Naive thymus-derived CD4-positive, alpha-beta T cell (primary cell): ENCODE data around the gene OAS1. TPM values are rescaled to one million over a fixed set of nuclear protein-coding genes. Genes with fewer than 3 reads are reported as not detected.

ENCODE experiments used
- ATAC-seq: fragments of 150-1000 bp; cut with Tn5 transposase; 2 replicates; pipeline ENCODE4 v1.10.0; 2021; ENCODE audit warnings: mild to moderate bottlenecking, moderate library complexity
- CTCF ChIA-PET: fragments of 350-600 bp; sonication (Branson Sonifier 250); formaldehyde crosslinking; loops from one replicate; lab custom pipeline; 2021; ENCODE audit warnings: antibody characterized with exemption; lab: Charles Lee
- POLR2A ChIA-PET: fragments of 350-600 bp; sonication (Branson Sonifier 250); formaldehyde crosslinking; loops from one replicate; lab custom pipeline; 2021; ENCODE audit warnings: antibody characterized with exemption, inconsistent platforms; lab: Charles Lee
- DNase-seq, 9 donors: peaks; one replicate each; pipeline versions ENCODE4 v3.0.0 to v3.0.0-alpha.2; 2020 to 2022; ENCODE audit warnings: mixed read lengths in 1 of 9
- H3K27ac ChIP-seq: one replicate; pipeline ENCODE4 v1.7.0; 2013; ENCODE audit warnings: mild to moderate bottlenecking, low read depth, low read length, moderate library complexity
- H3K27me3 ChIP-seq, 2 donors: one replicate each; pipeline ENCODE4 v1.7.0; 2013; ENCODE audit warnings: low read length in 2 of 2, mild to moderate bottlenecking in 2 of 2, moderate library complexity in 2 of 2; ENCODE audit not compliant: control insufficient read depth in 2 of 2, insufficient read depth in 2 of 2
- H3K36me3 ChIP-seq, 3 experiments: 1 replicate in 2 of 3; 2 replicates in 1 of 3; pipeline ENCODE4 v1.7.0; 2013; ENCODE audit warnings: low read length in 3 of 3, mild to moderate bottlenecking in 3 of 3, moderate library complexity in 1 of 3; ENCODE audit not compliant: insufficient read depth in 3 of 3, control insufficient read depth in 2 of 3
- H3K4me1 ChIP-seq, 2 donors: one replicate each; pipeline ENCODE4 v1.7.0; 2013; ENCODE audit warnings: low read length in 2 of 2, mild to moderate bottlenecking in 2 of 2, moderate library complexity in 1 of 2; ENCODE audit not compliant: control insufficient read depth in 2 of 2, insufficient read depth in 2 of 2
- H3K4me3 ChIP-seq: 2 replicates; pipeline ENCODE4 v1.7.0; 2013; ENCODE audit warnings: mild to moderate bottlenecking, low read length
- H3K9me3 ChIP-seq, 3 experiments: 1 replicate in 2 of 3; 2 replicates in 1 of 3; pipeline ENCODE4 v1.7.0; 2013; ENCODE audit warnings: low read length in 3 of 3; ENCODE audit not compliant: control insufficient read depth in 2 of 3
- H3K27ac Mint-ChIP-seq, 9 donors: one replicate each; pipeline ENCODE4 v1.8.0; 2020 to 2022; ENCODE audit warnings: mixed read lengths in 9 of 9, mild to moderate bottlenecking in 8 of 9, moderate library complexity in 5 of 9, inconsistent platforms in 2 of 9
- H3K27me3 Mint-ChIP-seq, 5 donors: one replicate each; pipeline ENCODE4 v1.8.0; 2021 to 2022; ENCODE audit warnings: mixed read lengths in 5 of 5, mild to moderate bottlenecking in 1 of 5
- H3K36me3 Mint-ChIP-seq, 5 donors: one replicate each; pipeline ENCODE4 v1.8.0; 2020 to 2022; ENCODE audit warnings: mixed read lengths in 5 of 5, mild to moderate bottlenecking in 3 of 5, inconsistent platforms in 1 of 5
- H3K4me1 Mint-ChIP-seq, 7 donors: one replicate each; pipeline ENCODE4 v1.8.0; 2020 to 2022; ENCODE audit warnings: mixed read lengths in 7 of 7, mild to moderate bottlenecking in 3 of 7, inconsistent platforms in 1 of 7
- H3K4me3 Mint-ChIP-seq, 10 donors: one replicate each; pipeline ENCODE4 v1.8.0; 2020 to 2022; ENCODE audit warnings: mild to moderate bottlenecking in 10 of 10, mixed read lengths in 10 of 10, moderate library complexity in 6 of 10, inconsistent platforms in 2 of 10
- H3K9me3 Mint-ChIP-seq, 11 donors: one replicate each; pipeline ENCODE4 v1.8.0; 2020 to 2022; ENCODE audit warnings: mixed read lengths in 11 of 11, mild to moderate bottlenecking in 4 of 11, inconsistent platforms in 1 of 11, moderate library complexity in 1 of 11
- intact Hi-C, 2 donors: fragments of 100-400 bp; cut with micrococcal nuclease; formaldehyde crosslinking; loops; one replicate each; pipeline ENCODE4 v1.15.1; 2023
- polyA plus RNA-seq, 2 donors: library from polyadenylated mRNA; unstranded; fragments of 300-500 nt; fragmentation: Illumina TruSeq; gene quantifications; one replicate each; pipeline ENCODE4 v1.2.3, GENCODE V29; 2021
- total RNA-seq, 6 experiments: library from RNA in 5 of 6; stranded (reverse) in 5 of 6; gene quantifications; 1 replicate in 5 of 6; 2 replicates in 1 of 6; pipeline ENCODE4 v1.2.3 and lab custom pipeline; 2021 to 2026

OAS1 gene
- total and polyA plus RNA-seq, 7 experiments from 2014 or later, result 5.1 to 169 (median 9.2) TPM

DNA sequence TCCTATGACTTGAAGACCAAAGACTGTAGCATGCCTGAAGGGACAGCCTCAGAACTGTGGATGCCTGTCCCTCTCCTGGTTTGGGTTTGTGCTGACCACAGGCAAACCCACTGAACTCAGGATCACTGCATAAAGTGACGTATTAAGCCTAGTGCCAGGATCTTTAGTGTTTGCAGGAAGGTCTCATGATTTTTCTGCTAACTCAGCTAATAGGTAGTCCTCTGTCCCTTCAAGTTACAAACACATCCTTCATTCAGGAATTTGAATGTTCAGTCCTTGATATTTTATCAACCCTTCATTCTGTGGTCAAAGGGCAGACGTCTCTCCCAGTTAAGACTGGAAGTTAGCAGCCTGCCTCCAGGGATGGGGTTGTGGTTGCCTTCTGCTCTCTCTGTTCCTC is 21.2 kb downstream of the OAS1 start:
- ATAC-seq (no peak), DNase-seq (no peak)
- Histone ChIP-seq H3K4me3 (no peak overlapping the region), H3K4me1 (no peaks in the 10 kb centered on the region), H3K27ac (no peak overlapping the region), H3K36me3 (no peaks in the 10 kb centered on the region), H3K27me3 (no peaks in the 10 kb centered on the region), H3K9me3 (no peaks in the 10 kb centered on the region)
- Mint-ChIP-seq H3K4me1 (peaks cover 0 to 19% (median 0%) of the 10 kb centered on the region in 7 donors), H3K36me3 (peaks cover 0 to 63% (median 14%) of the 10 kb centered on the region in 5 donors), H3K27ac (no peak overlapping the region), H3K27me3 (no peaks in the 10 kb centered on the region), H3K9me3 (peaks cover 0 to 9% (median 3%) of the 10 kb centered on the region in 11 donors), H3K4me3 (no peak overlapping the region)
- ChIA-PET CTCF (interaction anchor here (1.3 kb wide), 1 partner anchor 12 kb away, joined by 3 read pairs; no protein-coding TSS in a partner anchor), POLR2A (no interaction called here)
- intact Hi-C loops, result loop anchor here in 1 of 2 donors (1.0 kb wide), 1 partner anchor 9 kb away; no protein-coding TSS in a partner anchor

- H3K27ac Mint-ChIP-seq, result no peak overlapping the region
- Histone ChIP-seq H3K4me3 (no peak overlapping the region), H3K9me3 (no peaks in the 10 kb centered on the region), H3K4me1 (no peaks in the 10 kb centered on the region), H3K27ac (no peak overlapping the region), H3K27me3 (no peaks in the 10 kb centered on the region), H3K36me3 (no peaks in the 10 kb centered on the region)
- peaks cover 0 to 9% (median 3%) of the 10 kb centered on the region in 11 donors for H3K9me3 Mint-ChIP-seq
- intact Hi-C loops, result loop anchor here in 1 of 2 donors (1.0 kb wide), 1 partner anchor 8 kb away; no protein-coding TSS in a partner anchor
- DNase-seq (no peak), ATAC-seq (no peak)
- H3K4me1 Mint-ChIP-seq, result peaks cover 0 to 13% (median 0%) of the 10 kb centered on the region in 7 donors
- POLR2A ChIA-PET, result no interaction called here
- H3K27me3 Mint-ChIP-seq, result no peaks in the 10 kb centered on the region
- CTCF ChIA-PET, result no interaction called here
- peaks cover 0 to 54% (median 11%) of the 10 kb centered on the region in 5 donors for H3K36me3 Mint-ChIP-seq
- no peak overlapping the region for H3K4me3 Mint-ChIP-seq
These were observed 22.2 kb downstream of the OAS1 start for GRCh38 chr12:112928978-112929377.

- H3K9me3 ChIP-seq, result no peaks in the 10 kb centered on the region
- POLR2A ChIA-PET, result no interaction called here
- intact Hi-C loops, result no loop called here
- no peak overlapping the region for H3K27ac Mint-ChIP-seq
- CTCF ChIA-PET, result no interaction called here
- H3K4me1 Mint-ChIP-seq, result peaks cover 0 to 14% (median 0%) of the 10 kb centered on the region in 7 donors
- no peaks in the 10 kb centered on the region for H3K27me3 Mint-ChIP-seq
- no peak for ATAC-seq
- peaks cover 0 to 9% (median 3%) of the 10 kb centered on the region in 11 donors for H3K9me3 Mint-ChIP-seq
- H3K4me1 ChIP-seq, result no peaks in the 10 kb centered on the region
- no peak overlapping the region for H3K4me3 ChIP-seq
- DNase-seq, result no peak
- no peaks in the 10 kb centered on the region for H3K36me3 ChIP-seq
- H3K27ac ChIP-seq, result no peak overlapping the region
- no peaks in the 10 kb centered on the region for H3K27me3 ChIP-seq
- no peak overlapping the region for H3K4me3 Mint-ChIP-seq
- peaks cover 0 to 50% (median 11%) of the 10 kb centered on the region in 5 donors for H3K36me3 Mint-ChIP-seq
These were observed 23.0 kb downstream of the OAS1 start for GRCh38 chr12:112929715-112930114.

GRCh38 chr12:112930350-112930749 is 23.6 kb downstream of the OAS1 start:
- Histone ChIP-seq H3K9me3 (no peaks in the 10 kb centered on the region), H3K36me3 (no peaks in the 10 kb centered on the region), H3K27ac (no peak overlapping the region), H3K4me3 (no peak overlapping the region), H3K4me1 (no peaks in the 10 kb centered on the region), H3K27me3 (no peaks in the 10 kb centered on the region)
- Mint-ChIP-seq H3K4me3 (no peak overlapping the region), H3K36me3 (peaks cover 0 to 44% (median 6%) of the 10 kb centered on the region in 5 donors), H3K27ac (no peak overlapping the region), H3K4me1 (peaks cover 0 to 12% (median 0%) of the 10 kb centered on the region in 7 donors), H3K9me3 (peaks cover 0 to 9% (median 4%) of the 10 kb centered on the region in 11 donors), H3K27me3 (no peaks in the 10 kb centered on the region)
- intact Hi-C loops, result no loop called here
- CTCF ChIA-PET, result interaction anchor here (0.8 kb wide), 1 partner anchor 188 kb away, joined by 3 read pairs; no protein-coding TSS in a partner anchor
- POLR2A ChIA-PET, result no interaction called here
- ATAC-seq, result no peak
- DNase-seq, result no peak

GRCh38 chr12:112932485-112933128 is 25.8 kb downstream of the OAS1 start:
- peaks cover 0 to 10% (median 0%) of the 10 kb centered on the region in 11 donors for H3K9me3 Mint-ChIP-seq
- no peaks in the 10 kb centered on the region for H3K27me3 ChIP-seq
- no peak overlapping the region for H3K4me3 Mint-ChIP-seq
- H3K4me1 ChIP-seq, result no peaks in the 10 kb centered on the region
- H3K27me3 Mint-ChIP-seq, result no peaks in the 10 kb centered on the region
- no peak for DNase-seq
- H3K4me3 ChIP-seq, result no peak overlapping the region
- no peak overlapping the region for H3K27ac ChIP-seq
- H3K9me3 ChIP-seq, result no peaks in the 10 kb centered on the region
- H3K27ac Mint-ChIP-seq, result peak overlapping the region in 3 of 9 donors; percentile 1 to 51 (median 28)
- ATAC-seq, result no peak
- H3K36me3 ChIP-seq, result no peaks in the 10 kb centered on the region
- peaks cover 0 to 23% (median 8%) of the 10 kb centered on the region in 7 donors for H3K4me1 Mint-ChIP-seq
- ChIA-PET POLR2A (interaction anchor here (1.5 kb wide), 1 partner anchor 25 kb away, joined by 4 read pairs; no protein-coding TSS in a partner anchor), CTCF (interaction anchor here (0.6 kb wide), 1 partner anchor 265 kb away, joined by 3 read pairs; no protein-coding TSS in a partner anchor)
- intact Hi-C loops, result no loop called here
- peaks cover 0 to 30% (median 4%) of the 10 kb centered on the region in 5 donors for H3K36me3 Mint-ChIP-seq

DNA sequence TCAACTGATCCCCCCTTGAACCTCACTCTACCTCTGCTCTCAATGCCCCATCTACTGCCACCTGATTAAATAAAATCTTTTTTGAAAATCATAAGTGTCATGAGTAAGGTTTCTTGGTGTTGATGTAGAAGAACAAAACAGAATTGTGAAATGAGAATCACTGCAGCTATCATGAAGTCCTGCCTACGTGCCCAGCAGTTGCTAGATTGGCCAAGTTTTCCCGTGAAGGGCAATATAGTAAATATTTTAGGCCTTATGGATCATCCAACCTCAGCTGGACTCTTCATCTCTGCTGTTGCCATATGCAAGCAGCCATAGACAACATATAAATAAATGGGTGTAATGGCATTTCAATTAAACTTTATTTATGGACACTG is 26.4 kb downstream of the OAS1 start:
- Mint-ChIP-seq H3K9me3 (peaks cover 0 to 9% (median 0%) of the 10 kb centered on the region in 11 donors), H3K27ac (peak overlapping the region in 1 of 9 donors; percentile 28), H3K36me3 (peaks cover 0 to 27% (median 0%) of the 10 kb centered on the region in 5 donors), H3K4me3 (no peak overlapping the region), H3K27me3 (no peaks in the 10 kb centered on the region), H3K4me1 (peaks cover 4 to 29% (median 13%) of the 10 kb centered on the region in 7 donors)
- DNase-seq, result no peak
- no peak for ATAC-seq
- no peaks in the 10 kb centered on the region for H3K27me3 ChIP-seq
- H3K4me1 ChIP-seq, result no peaks in the 10 kb centered on the region
- ChIA-PET POLR2A (interaction anchor here (1.5 kb wide), 1 partner anchor 25 kb away, joined by 4 read pairs; no protein-coding TSS in a partner anchor), CTCF (no interaction called here)
- no peaks in the 10 kb centered on the region for H3K9me3 ChIP-seq
- no peak overlapping the region for H3K4me3 ChIP-seq
- H3K27ac ChIP-seq, result no peak overlapping the region
- H3K36me3 ChIP-seq, result no peaks in the 10 kb centered on the region
- intact Hi-C loops, result no loop called here
